HG03175 (cell line): ENCODE measurements around the gene GALNT2.

Source experiments
- ATAC-seq: cut with Tn5 transposase; IDR thresholded peaks from one replicate; pipeline ENCODE4 v1.9.1; 2021; ENCODE audit warnings: mild to moderate bottlenecking, moderate library complexity; ENCODE audit not compliant: unreplicated experiment

The GALNT2 gene

DNA sequence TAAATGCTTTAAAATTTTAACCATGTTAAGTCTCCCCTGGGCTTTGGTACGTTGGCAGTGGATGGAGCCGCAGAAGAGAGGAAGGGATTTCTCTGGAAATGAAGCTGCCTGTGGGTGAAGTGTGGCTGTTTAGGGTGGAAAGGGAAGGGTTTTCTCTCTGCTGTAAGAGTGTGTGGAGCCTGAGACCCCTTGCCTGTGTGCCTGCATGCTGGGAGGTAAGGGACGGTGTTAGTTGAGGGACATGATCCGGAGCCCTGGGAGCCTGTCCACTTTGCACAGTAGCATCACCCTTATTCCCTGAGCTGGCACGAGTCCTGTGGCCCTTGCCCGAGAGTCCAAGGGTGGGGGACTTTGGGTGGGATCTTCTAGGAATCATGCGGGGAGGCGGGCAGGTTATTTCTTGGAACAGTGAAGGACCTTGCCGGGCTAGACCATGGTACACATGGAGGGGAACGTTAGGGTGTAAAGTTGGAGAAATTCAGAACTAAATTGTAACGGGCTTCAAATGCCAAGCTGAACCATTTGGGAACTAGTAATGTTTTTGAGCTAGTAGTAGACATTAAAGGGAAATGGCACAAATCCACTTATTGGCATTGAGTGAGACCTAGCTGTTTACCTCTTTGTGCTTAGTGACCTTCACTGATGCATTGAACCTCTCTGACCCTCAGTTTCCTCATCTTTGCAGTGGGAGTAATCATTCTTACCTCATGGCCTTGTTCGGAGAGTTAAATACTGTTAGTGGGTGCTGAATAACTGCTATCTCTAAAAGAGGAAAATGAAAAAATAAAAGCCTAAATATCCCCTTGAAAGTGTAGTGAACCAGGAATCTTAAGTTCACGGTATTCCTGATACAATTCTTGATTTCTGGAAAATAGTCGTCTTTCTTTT lies 3.5 kb downstream of the GALNT2 start:
- no peak for ATAC-seq

DNA sequence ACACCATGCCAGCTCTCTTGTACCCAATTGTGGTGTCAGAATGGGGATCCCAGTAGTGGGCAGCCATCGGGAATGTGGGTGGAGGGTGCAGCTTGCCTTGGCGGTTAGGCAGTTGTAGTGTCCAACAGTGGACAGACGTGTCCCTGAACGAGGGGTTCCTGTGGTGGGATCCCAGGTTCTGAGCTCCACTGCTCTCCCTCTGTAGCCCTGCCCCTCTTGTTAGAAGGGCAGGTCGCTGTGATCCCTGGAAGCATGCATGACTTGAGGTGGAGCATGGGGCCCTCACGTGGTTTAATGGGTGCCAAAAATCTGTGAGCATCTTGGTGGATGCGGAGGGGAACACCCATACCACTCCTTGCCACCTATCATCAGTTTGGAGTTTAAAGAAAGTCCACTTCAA lies 4.3 kb downstream of the GALNT2 start:
- no peak for ATAC-seq

GRCh38 chr1:230072296-230072695 lies 5.3 kb downstream of the GALNT2 start:
- no peak for ATAC-seq

DNA sequence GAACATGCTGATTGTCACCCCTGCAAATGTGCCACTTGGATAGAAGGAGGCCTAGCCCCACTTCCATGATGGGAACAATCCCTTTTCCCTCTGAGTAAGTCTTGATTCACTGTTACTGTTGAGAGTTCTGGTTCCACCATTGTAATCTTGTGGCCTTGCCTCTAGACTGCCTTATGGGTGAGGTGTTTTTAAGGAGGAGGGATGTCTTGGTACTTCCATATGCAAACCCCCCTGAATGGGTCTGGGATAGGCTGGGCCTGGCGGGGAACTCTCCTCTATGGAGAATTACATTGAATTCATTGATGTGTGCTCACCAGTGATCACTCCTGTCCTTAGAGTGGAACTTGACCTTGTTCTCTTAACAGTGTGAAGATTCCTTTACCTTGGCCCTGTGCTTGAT lies 5.8 kb downstream of the GALNT2 start:
- no peak for ATAC-seq

DNA sequence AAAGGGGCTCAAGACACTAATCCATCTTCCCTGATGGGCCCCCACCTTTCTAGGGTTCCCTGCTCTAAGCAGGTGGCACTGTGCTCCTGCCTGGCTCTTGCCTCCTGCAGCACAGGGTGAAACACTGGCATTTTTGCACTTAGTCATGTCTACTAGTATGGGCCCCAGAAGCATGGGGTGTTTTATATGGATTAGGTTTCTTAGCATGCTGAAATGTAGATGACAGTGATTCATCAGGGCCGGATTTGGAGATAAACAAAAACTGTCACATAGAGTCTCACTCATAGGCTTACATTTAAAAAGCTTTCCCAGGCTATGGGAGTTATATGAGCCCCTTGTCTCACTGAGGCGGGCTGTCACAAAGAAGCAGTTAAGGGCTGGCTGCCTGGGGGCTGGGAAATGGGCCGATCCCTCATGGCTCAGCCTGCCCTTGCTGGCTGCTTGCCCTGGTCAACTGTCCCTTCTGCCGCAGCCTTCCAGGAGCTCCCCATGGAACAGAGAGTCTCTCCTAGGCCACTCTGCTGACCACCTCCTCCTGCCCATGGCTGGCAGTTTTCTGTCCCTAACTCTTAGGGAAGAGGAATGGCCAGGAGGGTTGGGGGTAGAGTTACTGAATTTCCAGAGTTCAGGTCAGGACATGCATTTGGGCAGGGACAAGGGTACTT lies 6.5 kb downstream of the GALNT2 start:
- ATAC-seq: no peak

GRCh38 chr1:230074270-230074669 lies 7.2 kb downstream of the GALNT2 start:
- no peak for ATAC-seq

- ATAC-seq: no peak
Measured at GRCh38 chr1:230074762-230075161, 7.7 kb downstream of the GALNT2 start.

GRCh38 chr1:230076121-230076520 lies 9.1 kb downstream of the GALNT2 start:
- no peak for ATAC-seq

DNA sequence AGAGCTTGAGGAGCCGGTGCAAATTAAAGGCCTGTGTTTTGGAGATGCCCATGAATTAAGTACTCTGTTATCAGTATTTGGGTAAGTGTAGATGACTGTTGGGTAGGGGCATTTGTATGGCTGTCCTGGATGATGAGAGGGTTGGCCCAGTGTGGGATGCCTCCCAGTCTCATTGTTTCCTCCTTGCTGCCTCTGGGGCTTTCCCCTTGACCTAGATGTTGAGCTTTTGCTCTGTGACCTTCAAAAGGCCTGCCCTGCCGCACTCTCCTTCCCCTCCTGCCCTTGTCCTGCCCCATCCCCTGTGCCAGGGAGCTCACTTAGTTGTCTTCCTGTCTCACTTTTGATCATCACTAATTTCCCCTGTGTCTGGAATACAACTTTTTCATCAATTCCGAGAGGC lies 10.0 kb downstream of the GALNT2 start:
- no peak for ATAC-seq

- no peak for ATAC-seq
Measured at GRCh38 chr1:230077436-230078213, 10.6 kb downstream of the GALNT2 start.

DNA sequence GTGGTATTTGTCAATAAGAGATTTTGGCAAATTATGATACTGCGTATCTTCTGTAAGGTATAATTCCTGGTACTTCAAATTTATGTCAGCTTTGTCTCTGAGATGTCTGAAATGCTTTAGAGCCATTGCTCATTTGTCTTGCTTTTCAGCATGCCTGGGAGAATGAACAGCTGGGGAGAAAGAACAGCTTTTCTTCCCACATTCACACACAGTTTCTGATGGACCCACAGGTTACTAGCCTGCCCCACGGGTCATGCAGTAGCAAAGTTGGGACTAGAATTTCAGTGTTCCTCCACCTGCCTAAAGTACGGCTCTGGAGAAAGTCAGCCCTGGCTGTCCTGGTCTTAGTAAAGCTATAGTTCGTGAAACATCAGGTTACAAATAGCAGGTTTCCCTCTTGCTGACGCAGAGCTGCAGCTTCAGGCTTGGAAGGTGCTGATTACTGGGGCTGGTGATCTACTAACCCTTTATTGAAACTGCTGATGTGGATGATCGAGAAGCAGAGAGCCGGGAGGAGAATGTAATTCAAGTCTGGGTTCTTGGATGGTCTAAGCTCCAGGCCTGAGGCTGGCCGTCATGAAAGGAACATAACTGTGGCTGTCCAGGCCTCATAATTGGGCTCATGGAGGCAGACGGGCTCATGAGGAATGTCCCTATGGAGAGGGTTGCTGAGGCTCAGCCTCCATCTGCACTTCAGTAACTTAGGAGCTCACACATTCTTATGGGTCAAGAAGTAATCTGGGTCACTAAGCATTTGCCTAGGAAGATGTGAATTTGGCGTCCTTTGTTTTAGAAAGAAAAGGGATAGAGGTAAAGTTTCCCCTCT lies 12.4 kb downstream of the GALNT2 start:
- ATAC-seq: no peak

GRCh38 chr1:230080822-230081221 lies 13.8 kb downstream of the GALNT2 start:
- ATAC-seq: no peak

DNA sequence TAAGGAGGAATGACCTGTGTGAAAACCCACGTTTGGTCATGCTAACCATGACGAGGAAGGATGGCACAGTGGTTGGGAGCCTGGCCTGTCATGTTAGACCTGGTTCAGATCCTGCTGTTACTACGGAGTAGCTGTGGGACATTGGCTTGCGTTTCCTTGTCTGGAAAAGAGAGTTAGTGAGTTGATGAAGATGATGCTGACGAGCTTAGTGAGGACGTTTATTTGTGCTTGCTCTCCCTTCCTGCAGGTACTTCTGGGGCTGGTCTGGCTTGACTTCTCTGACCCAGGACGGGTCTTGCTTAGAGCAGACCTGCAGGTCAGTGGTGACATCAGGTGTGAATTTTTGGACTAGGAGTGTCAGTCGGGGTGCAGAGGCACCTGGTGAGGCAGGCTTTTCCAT lies 14.7 kb downstream of the GALNT2 start:
- no peak for ATAC-seq

GRCh38 chr1:230082211-230082610 lies 15.2 kb downstream of the GALNT2 start:
- no peak for ATAC-seq

- ATAC-seq: no peak
Measured at GRCh38 chr1:230083053-230083452, 16.0 kb downstream of the GALNT2 start.

GRCh38 chr1:230083746-230084407 lies 16.8 kb downstream of the GALNT2 start:
- ATAC-seq: no peak

DNA sequence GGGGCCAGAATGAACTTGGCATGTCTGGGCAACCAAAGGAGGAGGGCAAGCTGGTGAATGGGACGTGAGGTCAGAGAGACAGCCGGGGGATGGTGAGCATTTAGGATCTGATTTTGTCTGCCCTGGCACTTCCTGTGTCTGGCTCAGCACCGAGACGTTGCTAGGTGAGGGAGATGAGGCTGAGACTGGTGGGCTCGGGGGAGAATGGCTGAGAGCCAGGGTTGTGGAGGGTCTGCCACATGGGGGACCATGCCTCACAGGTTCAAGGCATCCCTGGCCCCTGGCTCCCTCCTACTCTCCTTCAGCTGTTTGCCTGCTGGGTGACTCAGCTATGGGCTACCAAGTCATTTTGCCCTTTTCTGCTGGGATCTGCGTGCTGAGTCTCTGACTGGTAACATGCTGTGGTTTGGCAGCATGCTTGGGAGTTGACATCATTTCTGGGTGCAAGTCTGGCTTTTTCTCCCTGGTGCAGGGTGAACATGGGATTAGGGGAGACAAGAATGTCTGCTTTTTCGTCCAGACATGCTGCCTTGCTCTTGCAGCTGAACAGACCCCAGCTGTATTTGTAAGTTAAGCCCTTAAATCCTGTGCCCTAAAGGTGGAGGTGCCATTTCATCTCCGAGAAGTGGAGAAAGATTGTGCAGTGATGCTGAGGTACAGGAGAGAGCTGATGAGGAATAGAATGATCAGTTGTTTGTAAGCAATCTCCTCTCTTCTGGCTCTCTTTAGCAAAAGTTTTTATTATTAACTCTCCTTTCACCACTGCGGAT lies 17.6 kb downstream of the GALNT2 start:
- no peak for ATAC-seq

DNA sequence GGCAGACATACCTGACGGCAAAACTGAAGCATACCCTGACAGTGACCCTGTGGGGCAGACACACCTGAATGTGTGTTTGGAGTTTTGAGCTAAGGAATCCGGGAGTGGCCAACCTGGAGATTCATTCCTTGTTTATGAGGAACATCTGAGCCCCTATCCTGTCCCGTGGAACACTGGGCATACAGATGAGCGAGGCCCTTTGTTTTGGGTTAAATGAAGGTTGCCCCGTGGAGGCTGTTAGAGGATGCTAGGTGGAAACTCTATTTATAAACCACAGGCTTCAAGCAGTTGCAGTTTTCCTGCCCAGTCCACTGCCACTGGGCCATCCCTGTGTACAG lies 18.1 kb downstream of the GALNT2 start:
- no peak for ATAC-seq

GRCh38 chr1:230086151-230086550 lies 19.1 kb downstream of the GALNT2 start:
- no peak for ATAC-seq
